Ovary (tissue), 9 donors: ENCODE data around the gene DTX2. TPM values are rescaled to one million over a fixed set of nuclear protein-coding genes. Genes with fewer than 3 reads are reported as not detected.
"Not testable (repeated sequence)": the region's sequence is repeated elsewhere in the genome, so short reads cannot be mapped to it uniquely, and the experiment has no call there.

Experiments
- DNase-seq, 5 donors: peaks; one replicate each; pipeline ENCODE4 v3.0.0-alpha.2; 2019 to 2020
- H3K27ac ChIP-seq, 2 donors: fragments of 200-600 bp; one replicate each; pipeline versions ENCODE4 v1.5.1 to v1.8.0; 2019 to 2022
- H3K27me3 ChIP-seq: fragments of 200-600 bp; one replicate; pipeline ENCODE4 v1.8.0; 2022
- H3K36me3 ChIP-seq: fragments of 200-600 bp; sonication (generic); one replicate; pipeline ENCODE4 v1.5.1; 2019
- H3K4me1 ChIP-seq: one replicate; pipeline ENCODE4 v1.8.1; 2013; ENCODE audit warnings: mild to moderate bottlenecking, moderate library complexity; ENCODE audit not compliant: insufficient read depth
- H3K4me3 ChIP-seq: fragments of 200-600 bp; sonication (generic); one replicate; pipeline ENCODE4 v1.5.1; 2017
- H3K9me3 ChIP-seq, 2 donors: fragments of 200-600 bp in 1 of 2; sonication (generic) in 1 of 2; one replicate each; pipeline versions ENCODE4 v1.5.1 to v1.8.1; 2013 to 2019; ENCODE audit warnings: mild to moderate bottlenecking in 1 of 2, moderate library complexity in 1 of 2
- POLR2A ChIP-seq: fragments of 450-650 bp; IDR thresholded peaks from one replicate; pipeline ENCODE4 v1.6.1; 2017; ENCODE audit warnings: antibody characterized with exemption, mild to moderate bottlenecking, moderate library complexity
- WGBS, 3 donors: extraction: QIAGEN DNeasy Blood & Tissue Kit in 1 of 3; methylation state at CpG; one replicate each; pipeline versions ENCODE4 v1.1.5 to v1.1.7; 2013 to 2017; 5-methylcytosine and 5-hydroxymethylcytosine counted together
- intact Hi-C, 4 donors: fragments of 100-400 bp; cut with DNase I; formaldehyde crosslinking; loops; one replicate each; pipeline versions ENCODE4 v1.11.0 to v1.15.1; 2022 to 2023
- polyA plus RNA-seq, 2 donors: library from polyadenylated mRNA; stranded (reverse); fragments of 200-250 nt in 1 of 2; fragments of 350-450 nt in 1 of 2; fragmentation: Illumina TruSeq in 1 of 2; extraction: RNeasy Lipid Tissue Mini Kit (QIAGEN cat#74804) in 1 of 2; gene quantifications; one replicate each; pipeline ENCODE4 v1.2.3, GENCODE V29; 2013 to 2014
- small RNA-seq: library from RNA; depleted of rRNA; stranded (forward); fragments of <200 nt; gene quantifications from one replicate; pipeline ENCODE3, GENCODE V24; 2016
- total RNA-seq, 7 donors: library from RNA; depleted of rRNA in 2 of 7; stranded (reverse); fragments of >200 nt in 2 of 7; fragmentation: NEBNext Ultra II Directional in 3 of 7; extraction: Animal tissue kit (Norgen Biotek cat#: 25700) in 3 of 7; gene quantifications; one replicate each; pipeline versions ENCODE4 v1.1.0 to v1.2.4, GENCODE V29; 2016 to 2023
- TF ChIP-seq, protein P1 (sequence below), 3 donors: fragments of 450-650 bp in 2 of 3; fragments of 200-600 bp in 1 of 3; IDR thresholded peaks; one replicate each; pipeline versions ENCODE4 v1.5.1 to v1.8.0; 2016 to 2022; ENCODE audit warnings: antibody characterized with exemption in 3 of 3, mild to moderate bottlenecking in 1 of 3
- donor health status: DM: no; HTN: no; CAD: no; lungs with moderate emphysema.
- donor health status: DM: no; HTN: no; CAD: no.
- donor health status: Bipolar disorder and iron deficiency.
- donor health status: DM: yes; HTN: yes; CAD: no.
- donor health status: DM: no; HTN: no; CAD: no.
- donor health status: DM: yes; HTN: yes; CAD: no.

The DTX2 gene
- total and polyA plus RNA-seq, 9 donors: 2.2 to 24.5 (median 15.6) TPM

DNA sequence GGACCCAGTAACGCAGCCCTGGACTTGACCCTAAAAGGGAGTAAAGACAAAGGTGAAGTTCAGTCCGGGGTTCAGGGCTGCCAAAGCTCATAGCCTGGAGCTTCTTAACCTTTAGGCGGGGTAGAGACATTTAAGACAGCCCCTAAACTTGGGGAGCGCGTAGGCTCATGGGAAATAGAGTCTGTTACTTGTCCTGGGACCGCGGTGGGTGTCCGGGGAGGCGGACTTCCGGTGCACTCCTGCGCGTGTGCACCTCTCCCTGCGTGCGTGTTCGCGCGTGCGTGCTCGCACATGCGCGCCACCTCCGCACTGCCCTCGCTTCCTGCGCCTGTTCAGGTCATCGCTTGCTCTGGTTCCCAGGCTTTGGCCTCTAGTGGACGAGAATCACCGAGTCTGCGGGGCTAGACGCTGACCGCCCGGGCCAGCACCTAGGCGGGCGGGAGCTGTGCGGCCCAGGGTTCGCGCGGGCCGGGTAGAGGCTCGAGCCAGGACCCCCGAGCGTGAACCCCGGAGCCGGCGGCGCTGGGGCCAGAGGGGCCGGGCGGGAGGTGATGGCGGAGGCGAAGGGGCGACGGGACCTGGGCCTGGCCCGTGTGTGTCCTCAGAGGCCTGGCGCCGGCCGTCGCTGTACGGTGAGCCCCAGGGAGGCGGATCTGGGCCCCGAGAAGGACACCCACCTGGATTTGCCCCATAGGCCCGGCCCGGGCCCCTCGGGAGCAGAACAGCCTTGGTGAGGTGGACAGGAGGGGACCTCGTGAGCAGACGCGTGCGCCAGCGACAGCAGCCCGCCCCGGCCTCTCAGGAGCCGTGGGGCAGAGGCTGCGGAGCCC, 87.7 kb downstream of the DTX2 start:
- DNase-seq: peak; percentile 86 to 91 (median 87)
- H3K9me3 ChIP-seq, H3K27me3 ChIP-seq, intact Hi-C loops, H3K36me3 ChIP-seq, H3K4me1 ChIP-seq: not testable (repeated sequence)
- TF ChIP-seq, protein P1, sequence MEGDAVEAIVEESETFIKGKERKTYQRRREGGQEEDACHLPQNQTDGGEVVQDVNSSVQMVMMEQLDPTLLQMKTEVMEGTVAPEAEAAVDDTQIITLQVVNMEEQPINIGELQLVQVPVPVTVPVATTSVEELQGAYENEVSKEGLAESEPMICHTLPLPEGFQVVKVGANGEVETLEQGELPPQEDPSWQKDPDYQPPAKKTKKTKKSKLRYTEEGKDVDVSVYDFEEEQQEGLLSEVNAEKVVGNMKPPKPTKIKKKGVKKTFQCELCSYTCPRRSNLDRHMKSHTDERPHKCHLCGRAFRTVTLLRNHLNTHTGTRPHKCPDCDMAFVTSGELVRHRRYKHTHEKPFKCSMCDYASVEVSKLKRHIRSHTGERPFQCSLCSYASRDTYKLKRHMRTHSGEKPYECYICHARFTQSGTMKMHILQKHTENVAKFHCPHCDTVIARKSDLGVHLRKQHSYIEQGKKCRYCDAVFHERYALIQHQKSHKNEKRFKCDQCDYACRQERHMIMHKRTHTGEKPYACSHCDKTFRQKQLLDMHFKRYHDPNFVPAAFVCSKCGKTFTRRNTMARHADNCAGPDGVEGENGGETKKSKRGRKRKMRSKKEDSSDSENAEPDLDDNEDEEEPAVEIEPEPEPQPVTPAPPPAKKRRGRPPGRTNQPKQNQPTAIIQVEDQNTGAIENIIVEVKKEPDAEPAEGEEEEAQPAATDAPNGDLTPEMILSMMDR (IDR thresholded peaks at IDR 0.05): peak in 1 of 3 donors; percentile 15
- peak; percentile 45 for TF ChIP-seq POLR2A
- peak overlapping the region; percentile 9 to 74 for H3K27ac ChIP-seq
- 0% methylated on average over 50 to 71 of the region's 71 CpGs for WGBS, 3 donors
- peak overlapping the region; percentile 98 for H3K4me3 ChIP-seq

DNA sequence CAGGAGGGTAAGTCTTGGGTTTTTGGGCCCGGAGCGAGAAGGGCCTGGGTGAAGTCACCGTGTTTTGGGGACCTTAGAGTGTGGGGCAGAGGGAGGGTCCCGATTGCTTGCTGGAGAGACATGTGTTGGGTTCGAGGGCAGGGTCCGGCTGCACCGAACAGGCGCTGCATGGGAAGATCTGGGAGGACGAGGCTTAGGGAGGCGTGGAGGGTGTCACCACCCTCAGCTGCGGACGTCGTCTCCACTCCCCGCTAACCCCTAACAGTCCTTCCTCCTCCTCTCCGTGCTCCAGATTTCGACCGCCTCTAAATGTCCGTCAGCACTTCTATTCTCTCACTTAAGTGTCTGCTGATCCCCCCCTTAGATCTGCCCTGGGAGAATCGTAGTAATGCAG, 88.3 kb downstream of the DTX2 start:
- H3K27me3 ChIP-seq, H3K4me1 ChIP-seq, intact Hi-C loops, H3K9me3 ChIP-seq, H3K36me3 ChIP-seq: not testable (repeated sequence)
- 0 to 1% (median 0%) methylated on average over 18 to 19 of the region's 19 CpGs for WGBS, 3 donors
- DNase-seq: peak in 1 of 5 donors; percentile 21
- Histone ChIP-seq H3K4me3 (peak overlapping the region; percentile 98), H3K27ac (peak overlapping the region; percentile 9 to 74)

DNA sequence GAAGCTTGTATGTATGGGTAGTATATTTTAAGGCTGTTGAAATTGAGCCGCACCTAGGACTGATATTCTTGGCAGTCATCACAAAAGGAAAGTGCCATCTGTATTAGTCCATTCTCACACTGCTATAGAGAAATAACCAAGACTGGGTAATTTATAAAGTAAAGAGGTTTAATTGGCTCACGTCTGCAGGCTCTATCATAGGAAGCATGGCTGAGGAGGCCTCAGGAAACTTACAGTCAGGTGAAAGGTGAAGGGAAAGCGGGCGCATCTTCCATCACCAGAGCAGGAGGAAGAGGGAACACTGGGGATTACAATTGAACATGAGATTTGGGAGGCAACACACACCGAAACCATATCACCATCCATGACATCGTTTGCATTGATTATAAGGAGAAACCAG, 90.5 kb downstream of the DTX2 start:
- H3K36me3 ChIP-seq, H3K27me3 ChIP-seq, H3K9me3 ChIP-seq, intact Hi-C loops, H3K27ac ChIP-seq, H3K4me3 ChIP-seq, H3K4me1 ChIP-seq, DNase-seq: not testable (repeated sequence)
- 89 to 94% (median 93%) methylated on average over 6 of the region's 6 CpGs for WGBS, 3 donors

Small RNA genes lying within 50 kb of the gene (small RNA-seq; reads per million reads assigned to genes)
- gene RF00019: not detected

Other genes starting within 250 kb of the DTX2 start
- 100 to 1,000 TPM; 138 to 913 (median 503) TPM for gene HSPB1, start 159.0 kb upstream of the DTX2 start, total RNA-seq
- gene HSPB1, start 159.0 kb upstream of the DTX2 start, polyA plus RNA-seq: 100 to 1,000 TPM in 1 of 2 donors, 1 to 10 TPM in 1; 5.7 to 326 TPM
- gene YWHAG, start 102.7 kb upstream of the DTX2 start, total RNA-seq: 100 to 1,000 TPM in 3 of 7 donors, 10 to 100 TPM in 4; 32.0 to 107 (median 99.2) TPM
- 100 to 1,000 TPM in 1 of 2 donors, 10 to 100 TPM in 1; 40.2 to 121 TPM for gene YWHAG, start 102.7 kb upstream of the DTX2 start, polyA plus RNA-seq
- 1 to 10 TPM in 5 of 7 donors, under 1 TPM in 2; 0.48 to 2.6 (median 1.0) TPM for gene SSC4D, start 52.0 kb upstream of the DTX2 start, total RNA-seq
- gene SSC4D, start 52.0 kb upstream of the DTX2 start, polyA plus RNA-seq: 1 to 10 TPM in 1 of 2 donors, under 1 TPM in 1; 0.73 to 1.3 TPM
- 10 to 100 TPM in 2 of 7 donors, 1 to 10 TPM in 4, under 1 TPM in 1; 0.73 to 22.0 (median 5.3) TPM for gene ZP3, start 36.8 kb upstream of the DTX2 start, total RNA-seq
- 10 to 100 TPM in 1 of 2 donors, under 1 TPM in 1; 0.75 to 12.7 TPM for gene ZP3, start 36.8 kb upstream of the DTX2 start, polyA plus RNA-seq
- gene UPK3B, start 48.8 kb downstream of the DTX2 start, total RNA-seq: 100 to 1,000 TPM in 1 of 7 donors, 10 to 100 TPM in 1, 1 to 10 TPM in 5; 1.7 to 607 (median 4.1) TPM
- gene UPK3B, start 48.8 kb downstream of the DTX2 start, polyA plus RNA-seq: 1 to 10 TPM in 1 of 2 donors, under 1 TPM in 1; 0.78 to 2.0 TPM
- gene SPDYE16, start 81.6 kb downstream of the DTX2 start, total RNA-seq: 1 to 10 TPM in 2 of 7 donors, under 1 TPM in 5; 0.11 to 1.7 (median 0.62) TPM
- gene SPDYE16, start 81.6 kb downstream of the DTX2 start, polyA plus RNA-seq: under 1 TPM; 0.15 to 0.71 TPM
- gene POMZP3, start 165.6 kb downstream of the DTX2 start, total RNA-seq: 10 to 100 TPM in 4 of 7 donors, 1 to 10 TPM in 3; 5.2 to 36.2 (median 16.9) TPM
- gene POMZP3, start 165.6 kb downstream of the DTX2 start, polyA plus RNA-seq: 10 to 100 TPM; 10.2 to 15.3 TPM